ENCODE measurements around the gene LDLRAD3. TPM values are rescaled to one million over a fixed set of nuclear protein-coding genes. Genes with fewer than 3 reads are reported as not detected.

The LDLRAD3 gene
- total RNA-seq, 2 experiments from 2014 or later: 0.46 to 0.47 TPM

GRCh38 chr11:36271794-36272407 lies 328.0 kb downstream of the LDLRAD3 start:
- intact Hi-C loops (cut with DNase I, micrococcal nuclease): no loop called here
- Mint-ChIP-seq H3K4me3 (no peak overlapping the region), H3K36me3 (ENCODE audit: low read depth) (peaks cover 34% of the 10 kb centered on the region), H3K9me3 (ENCODE audit: low read depth) (no peaks in the 10 kb centered on the region), H3K4me1 (no peaks in the 10 kb centered on the region), H3K27me3 (no peaks in the 10 kb centered on the region), H3K27ac (no peak overlapping the region)
- no peak for DNase-seq
- no peak for ATAC-seq
- ChIA-PET POLR2A (no interaction called here), CTCF (interaction anchor here (1.2 to 1.6 kb wide), 2 partner anchors 18 to 221 kb away, joined by 3 to 4 read pairs; no protein-coding TSS in a partner anchor)

GRCh38 chr11:36273110-36273509 lies 329.2 kb downstream of the LDLRAD3 start:
- CTCF ChIA-PET: interaction anchor here (0.7 to 2.0 kb wide), 5 partner anchors 14 to 451 kb away, joined by 3 to 8 read pairs (median 3); no protein-coding TSS in a partner anchor
- intact Hi-C loops (cut with DNase I, micrococcal nuclease): no loop called here
- Mint-ChIP-seq H3K9me3 (ENCODE audit: low read depth) (no peaks in the 10 kb centered on the region), H3K36me3 (ENCODE audit: low read depth) (peaks cover 37% of the 10 kb centered on the region), H3K4me3 (no peak overlapping the region), H3K4me1 (no peaks in the 10 kb centered on the region), H3K27me3 (no peaks in the 10 kb centered on the region), H3K27ac (no peak overlapping the region)
- ATAC-seq (no peak), DNase-seq (no peak)
- POLR2A ChIA-PET: no interaction called here

- Mint-ChIP-seq H3K4me3 (no peak overlapping the region), H3K27me3 (no peaks in the 10 kb centered on the region), H3K4me1 (no peaks in the 10 kb centered on the region), H3K9me3 (ENCODE audit: low read depth) (no peaks in the 10 kb centered on the region), H3K27ac (no peak overlapping the region), H3K36me3 (ENCODE audit: low read depth) (peaks cover 39% of the 10 kb centered on the region)
- ATAC-seq (no peak), DNase-seq (no peak)
- ChIA-PET CTCF (interaction anchor here (0.6 to 2.0 kb wide), 8 partner anchors 8 to 455 kb away, joined by 3 to 17 read pairs (median 3); partner anchors contain the start of gene TRAF6), POLR2A (interaction anchor here (0.7 kb wide), 1 partner anchor 224 kb away, joined by 3 read pairs; no protein-coding TSS in a partner anchor)
- intact Hi-C loops (cut with DNase I, micrococcal nuclease): no loop called here
These were observed 330.6 kb downstream of the LDLRAD3 start for GRCh38 chr11:36274414-36274813.

- H3K27me3 Mint-ChIP-seq: no peaks in the 10 kb centered on the region
- intact Hi-C loops (cut with DNase I, micrococcal nuclease): no loop called here
- H3K4me1 Mint-ChIP-seq: peaks cover 2% of the 10 kb centered on the region
- POLR2A ChIA-PET: no interaction called here
- no peak overlapping the region for H3K27ac Mint-ChIP-seq
- H3K4me3 Mint-ChIP-seq: no peak overlapping the region
- ATAC-seq: no peak
- H3K9me3 Mint-ChIP-seq (ENCODE audit: low read depth): no peaks in the 10 kb centered on the region
- peaks cover 16% of the 10 kb centered on the region for H3K36me3 Mint-ChIP-seq (ENCODE audit: low read depth)
- CTCF ChIA-PET: interaction anchor here (0.6 to 4.4 kb wide), 6 partner anchors 9 to 370 kb away, joined by 3 to 17 read pairs (median 4); no protein-coding TSS in a partner anchor
- DNase-seq: no peak
These were observed 334.8 kb downstream of the LDLRAD3 start for GRCh38 chr11:36278531-36279282.

GRCh38 chr11:36280531-36280930 lies 336.7 kb downstream of the LDLRAD3 start:
- ATAC-seq: no peak
- peaks cover 5% of the 10 kb centered on the region for H3K36me3 Mint-ChIP-seq (ENCODE audit: low read depth)
- H3K9me3 Mint-ChIP-seq (ENCODE audit: low read depth): no peaks in the 10 kb centered on the region
- DNase-seq: no peak
- no peaks in the 10 kb centered on the region for H3K27me3 Mint-ChIP-seq
- H3K4me1 Mint-ChIP-seq: peaks cover 7% of the 10 kb centered on the region
- CTCF ChIA-PET: interaction anchor here (0.7 to 4.4 kb wide), 5 partner anchors 8 to 213 kb away, joined by 3 to 17 read pairs (median 4); no protein-coding TSS in a partner anchor
- intact Hi-C loops (cut with DNase I, micrococcal nuclease): loop anchor here in 1 of 2 experiments (10.0 kb wide), 1 partner anchor 1366 kb away; the partner anchor contains the start of genes APIP and PDHX
- no peak overlapping the region for H3K27ac Mint-ChIP-seq
- H3K4me3 Mint-ChIP-seq: no peak overlapping the region
- POLR2A ChIA-PET: no interaction called here

Small RNA genes lying within 50 kb of the gene (microRNA-seq; reads per million reads assigned to microRNA genes)
- not detected for gene MIR3973 (ENCODE audit: borderline replicate concordance)
